ENCODE measurements around the gene PURB. TPM values are rescaled to one million over a fixed set of nuclear protein-coding genes. Genes with fewer than 3 reads are reported as not detected.

PURB gene
- total and polyA plus RNA-seq, 9 of the 15 experiments (the other 6 are each of a cell fraction or from before 2014, with no cell fraction given) = 1.6 to 14.1 (median 8.8) TPM

- TF ChIP-seq, protein P1, sequence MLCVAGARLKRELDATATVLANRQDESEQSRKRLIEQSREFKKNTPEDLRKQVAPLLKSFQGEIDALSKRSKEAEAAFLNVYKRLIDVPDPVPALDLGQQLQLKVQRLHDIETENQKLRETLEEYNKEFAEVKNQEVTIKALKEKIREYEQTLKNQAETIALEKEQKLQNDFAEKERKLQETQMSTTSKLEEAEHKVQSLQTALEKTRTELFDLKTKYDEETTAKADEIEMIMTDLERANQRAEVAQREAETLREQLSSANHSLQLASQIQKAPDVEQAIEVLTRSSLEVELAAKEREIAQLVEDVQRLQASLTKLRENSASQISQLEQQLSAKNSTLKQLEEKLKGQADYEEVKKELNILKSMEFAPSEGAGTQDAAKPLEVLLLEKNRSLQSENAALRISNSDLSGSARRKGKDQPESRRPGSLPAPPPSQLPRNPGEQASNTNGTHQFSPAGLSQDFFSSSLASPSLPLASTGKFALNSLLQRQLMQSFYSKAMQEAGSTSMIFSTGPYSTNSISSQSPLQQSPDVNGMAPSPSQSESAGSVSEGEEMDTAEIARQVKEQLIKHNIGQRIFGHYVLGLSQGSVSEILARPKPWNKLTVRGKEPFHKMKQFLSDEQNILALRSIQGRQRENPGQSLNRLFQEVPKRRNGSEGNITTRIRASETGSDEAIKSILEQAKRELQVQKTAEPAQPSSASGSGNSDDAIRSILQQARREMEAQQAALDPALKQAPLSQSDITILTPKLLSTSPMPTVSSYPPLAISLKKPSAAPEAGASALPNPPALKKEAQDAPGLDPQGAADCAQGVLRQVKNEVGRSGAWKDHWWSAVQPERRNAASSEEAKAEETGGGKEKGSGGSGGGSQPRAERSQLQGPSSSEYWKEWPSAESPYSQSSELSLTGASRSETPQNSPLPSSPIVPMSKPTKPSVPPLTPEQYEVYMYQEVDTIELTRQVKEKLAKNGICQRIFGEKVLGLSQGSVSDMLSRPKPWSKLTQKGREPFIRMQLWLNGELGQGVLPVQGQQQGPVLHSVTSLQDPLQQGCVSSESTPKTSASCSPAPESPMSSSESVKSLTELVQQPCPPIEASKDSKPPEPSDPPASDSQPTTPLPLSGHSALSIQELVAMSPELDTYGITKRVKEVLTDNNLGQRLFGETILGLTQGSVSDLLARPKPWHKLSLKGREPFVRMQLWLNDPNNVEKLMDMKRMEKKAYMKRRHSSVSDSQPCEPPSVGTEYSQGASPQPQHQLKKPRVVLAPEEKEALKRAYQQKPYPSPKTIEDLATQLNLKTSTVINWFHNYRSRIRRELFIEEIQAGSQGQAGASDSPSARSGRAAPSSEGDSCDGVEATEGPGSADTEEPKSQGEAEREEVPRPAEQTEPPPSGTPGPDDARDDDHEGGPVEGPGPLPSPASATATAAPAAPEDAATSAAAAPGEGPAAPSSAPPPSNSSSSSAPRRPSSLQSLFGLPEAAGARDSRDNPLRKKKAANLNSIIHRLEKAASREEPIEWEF (CRISPR knock-in tag; IDR thresholded peaks at IDR 0.05) = no peak
- peak; percentile 96 for TF ChIP-seq POLR2B (IDR thresholded peaks at IDR 0.05; ENCODE audit: low read depth, partially characterized antibody)
- no peak for TF ChIP-seq NR1H2 (CRISPR knock-in tag; IDR thresholded peaks at IDR 0.05)
- no peak for TF ChIP-seq ZSCAN32 (CRISPR knock-in tag; IDR thresholded peaks at IDR 0.05)
- TF ChIP-seq HDAC3 (IDR thresholded peaks at IDR 0.05; ENCODE audit: borderline replicate concordance, partially characterized antibody) = peak; percentile 21
- TF ChIP-seq, protein P2, sequence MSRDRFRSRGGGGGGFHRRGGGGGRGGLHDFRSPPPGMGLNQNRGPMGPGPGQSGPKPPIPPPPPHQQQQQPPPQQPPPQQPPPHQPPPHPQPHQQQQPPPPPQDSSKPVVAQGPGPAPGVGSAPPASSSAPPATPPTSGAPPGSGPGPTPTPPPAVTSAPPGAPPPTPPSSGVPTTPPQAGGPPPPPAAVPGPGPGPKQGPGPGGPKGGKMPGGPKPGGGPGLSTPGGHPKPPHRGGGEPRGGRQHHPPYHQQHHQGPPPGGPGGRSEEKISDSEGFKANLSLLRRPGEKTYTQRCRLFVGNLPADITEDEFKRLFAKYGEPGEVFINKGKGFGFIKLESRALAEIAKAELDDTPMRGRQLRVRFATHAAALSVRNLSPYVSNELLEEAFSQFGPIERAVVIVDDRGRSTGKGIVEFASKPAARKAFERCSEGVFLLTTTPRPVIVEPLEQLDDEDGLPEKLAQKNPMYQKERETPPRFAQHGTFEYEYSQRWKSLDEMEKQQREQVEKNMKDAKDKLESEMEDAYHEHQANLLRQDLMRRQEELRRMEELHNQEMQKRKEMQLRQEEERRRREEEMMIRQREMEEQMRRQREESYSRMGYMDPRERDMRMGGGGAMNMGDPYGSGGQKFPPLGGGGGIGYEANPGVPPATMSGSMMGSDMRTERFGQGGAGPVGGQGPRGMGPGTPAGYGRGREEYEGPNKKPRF (IDR thresholded peaks at IDR 0.05; ENCODE audit: low read depth, low read length) = no peak
- no peak for TF ChIP-seq LCOR (CRISPR knock-in tag; IDR thresholded peaks at IDR 0.05)
- TF ChIP-seq ETV1 (tag; conservative IDR thresholded peaks at IDR 0.05; ENCODE audit: low read depth) = peak; percentile 94
- TF ChIP-seq ARHGAP35 (IDR thresholded peaks at IDR 0.05; ENCODE audit: partially characterized antibody) = no peak
- peak; percentile 8; the same call in 1 of the 2 replicates for TF ChIP-seq TAL1 (IDR thresholded peaks at IDR 0.05)
- TF ChIP-seq KDM1A (IDR thresholded peaks at IDR 0.05) = no peak
- no peak for TF ChIP-seq EHMT2 (IDR thresholded peaks at IDR 0.05)
- TF ChIP-seq ZNF133 (CRISPR knock-in tag; IDR thresholded peaks at IDR 0.05) = no peak
- peak; percentile 82 for TF ChIP-seq BRD9 (IDR thresholded peaks at IDR 0.05; ENCODE audit: low read depth, partially characterized antibody)
- TF ChIP-seq TARDBP (IDR thresholded peaks at IDR 0.05) = no peak
- no peak for TF ChIP-seq MEF2A (IDR thresholded peaks at IDR 0.05; ENCODE audit: control insufficient read depth, low read depth, low read length)
- no peak; the same call in 1 of the 2 replicates for TF ChIP-seq ZNF175 (CRISPR knock-in tag; IDR thresholded peaks at IDR 0.05; ENCODE audit: low read depth)
- no peak for TF ChIP-seq ZHX1 (conservative IDR thresholded peaks at IDR 0.05; ENCODE audit: low read length)
Measured at GRCh38 chr7:44885394-44886317, at the start of gene PURB (continued).

Data from K562 (cell line).